Endothelial cell of umbilical vein (primary cell): ENCODE results near the gene CD163.

Source experiments
- CTCF ChIP-seq, 2 donors: IDR thresholded peaks; 1 replicate in 1 of 2; 2 replicates in 1 of 2; pipeline ENCODE4 v1.5.1; 2011; ENCODE audit warnings: low read length in 2 of 2, mild to moderate bottlenecking in 2 of 2, moderate library complexity in 2 of 2, control low read depth in 1 of 2, inconsistent platforms in 1 of 2, low read depth in 1 of 2; ENCODE audit not compliant: insufficient read depth in 1 of 2; ENCODE audit errors: extremely low read depth in 1 of 2
- EZH2 ChIP-seq: IDR thresholded peaks from 2 replicates; pipeline ENCODE4 v1.6.1; 2012; ENCODE audit warnings: borderline replicate concordance, low read depth, mild to moderate bottlenecking, moderate library complexity, low read length, inconsistent platforms; ENCODE audit not compliant: severe bottlenecking
- FOS ChIP-seq: IDR thresholded peaks from 2 replicates; pipeline ENCODE4 v1.6.1; 2011; ENCODE audit warnings: mild to moderate bottlenecking, low read length, moderate library complexity, borderline replicate concordance; ENCODE audit not compliant: insufficient read depth
- GATA2 ChIP-seq: IDR thresholded peaks from 2 replicates; pipeline ENCODE4 v1.7.0; 2011; ENCODE audit warnings: low read depth, mild to moderate bottlenecking, moderate library complexity, mixed read lengths, low read length; ENCODE audit not compliant: insufficient read length, insufficient read depth
- JUN ChIP-seq: IDR thresholded peaks from 2 replicates; pipeline ENCODE4 v1.6.1; 2011; ENCODE audit warnings: borderline replicate concordance, low read depth; ENCODE audit not compliant: insufficient read length, insufficient read depth
- MAX ChIP-seq: IDR thresholded peaks from 2 replicates; pipeline ENCODE4 v1.6.1; 2011; ENCODE audit not compliant: insufficient read depth, insufficient read length
- MYC ChIP-seq: IDR thresholded peaks from one replicate; pipeline ENCODE4 v1.6.1; 2011; ENCODE audit warnings: mild to moderate bottlenecking, low read depth, low read length
- POLR2A ChIP-seq: IDR thresholded peaks from 2 replicates; pipeline ENCODE4 v1.6.1; 2012; ENCODE audit warnings: low read depth, mild to moderate bottlenecking, control low read depth, low read length
- POLR2AphosphoS5 ChIP-seq: IDR thresholded peaks from 2 replicates; pipeline ENCODE4 v1.6.1; 2012; ENCODE audit warnings: low read depth, mild to moderate bottlenecking, control low read depth, low read length, moderate library complexity; ENCODE audit not compliant: insufficient read depth

DNA sequence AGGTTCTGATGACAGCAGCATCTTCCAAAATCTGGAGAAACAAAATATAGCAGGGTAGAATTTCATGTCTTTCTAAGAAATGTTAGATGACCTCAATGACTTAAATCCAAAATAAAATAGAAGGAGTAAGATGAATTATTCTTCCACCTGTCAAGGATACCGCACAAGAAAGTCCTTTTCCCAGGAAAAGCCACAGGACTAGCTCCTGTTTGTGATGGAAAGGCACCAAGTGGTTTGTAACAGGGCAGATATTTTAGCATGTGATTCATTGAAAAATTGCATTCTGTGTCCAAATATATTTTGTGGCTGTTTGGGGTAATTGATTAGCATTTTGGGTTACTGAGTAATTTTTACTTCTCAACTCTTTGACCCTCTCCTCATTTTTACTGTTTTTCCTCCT, 62.4 kb downstream of the CD163 start:
- TF ChIP-seq POLR2A (no peak), CTCF (IDR thresholded peaks at IDR 0.05; ENCODE audit: extremely low read depth in 1 of 2, insufficient read depth in 1 of 2, low read depth in 1 of 2, low read length in 2 of 2) (no peak), MAX (no peak), MYC (no peak), EZH2 (no peak), JUN (no peak), POLR2AphosphoS5 (no peak), FOS (no peak), GATA2 (no peak)
